Measurements from ENCODE around the gene PLXNA3.
"Not testable (repeated sequence)": the region's sequence is repeated elsewhere in the genome, so short reads cannot be mapped to it uniquely, and the experiment has no call there.

PLXNA3 gene

DNA sequence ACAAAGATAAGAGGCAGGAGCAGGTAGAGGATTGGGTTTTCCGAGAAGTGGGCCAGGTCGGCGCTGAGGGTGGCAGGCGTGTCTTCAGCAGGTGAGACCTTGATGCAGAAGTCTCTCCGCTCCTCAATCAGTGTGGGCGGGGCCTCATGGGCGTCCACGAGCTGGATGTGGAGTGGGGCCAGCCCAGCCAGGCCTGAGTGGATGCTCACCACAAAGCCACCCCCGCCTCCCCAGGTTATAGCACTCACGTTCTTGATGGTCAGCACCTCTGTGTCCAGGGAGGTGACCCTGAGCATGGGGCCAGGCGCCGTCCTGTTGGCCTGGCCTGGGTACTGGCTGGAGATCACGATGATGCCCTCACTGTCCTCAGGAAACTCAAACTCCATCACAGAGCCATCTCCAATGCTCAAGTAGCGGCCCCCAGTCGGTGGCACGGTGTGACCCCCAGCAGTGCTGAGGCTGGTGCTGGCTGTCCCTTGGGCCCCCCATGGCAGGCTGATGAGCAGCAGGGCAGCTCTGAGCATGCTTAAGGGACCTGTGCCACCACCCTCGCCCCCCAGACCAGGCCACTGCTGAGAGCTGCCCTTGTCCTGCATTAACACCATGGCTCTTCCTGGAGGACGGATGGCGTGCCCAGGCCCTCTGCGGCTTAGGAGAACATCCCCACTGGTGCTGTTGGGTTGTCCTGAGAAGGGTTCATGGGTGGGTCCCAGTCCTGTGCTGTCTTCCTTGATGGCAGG, 30.4 kb downstream of the PLXNA3 start:
- Histone ChIP-seq H3K27ac (ENCODE audit: low read depth, low read length) (no peak overlapping the region), H3K4me1 (ENCODE audit: control insufficient read depth, insufficient read depth, low read length) (peaks cover 14% of the 10 kb centered on the region; the same call in 1 of the 2 replicates), H3K9ac (ENCODE audit: low read length) (no peak overlapping the region), H3K36me3 (ENCODE audit: control insufficient read depth, insufficient read depth, low read length) (peaks cover 32% of the 10 kb centered on the region), H3K9me3 (ENCODE audit: control insufficient read depth, insufficient read depth, low read depth, low read length) (peaks cover 19% of the 10 kb centered on the region; the same call in 1 of the 2 replicates), H3K27me3 (ENCODE audit: control insufficient read depth, insufficient read depth, low read length) (no peaks in the 10 kb centered on the region), H3K4me3 (ENCODE audit: low read depth, low read length) (no peak overlapping the region)

GRCh38 chrX:154489182-154489581, 31.1 kb downstream of the PLXNA3 start:
- H3K36me3 ChIP-seq (ENCODE audit: control insufficient read depth, insufficient read depth, low read length) = peaks cover 26% of the 10 kb centered on the region
- peaks cover 15% of the 10 kb centered on the region; the same call in 1 of the 2 replicates for H3K9me3 ChIP-seq (ENCODE audit: control insufficient read depth, insufficient read depth, low read depth, low read length)
- no peak overlapping the region for H3K27ac ChIP-seq (ENCODE audit: low read depth, low read length)
- H3K27me3 ChIP-seq (ENCODE audit: control insufficient read depth, insufficient read depth, low read length) = no peaks in the 10 kb centered on the region
- peak overlapping the region; percentile 73 for H3K4me3 ChIP-seq (ENCODE audit: low read depth, low read length)
- peaks cover 14% of the 10 kb centered on the region; the same call in 1 of the 2 replicates for H3K4me1 ChIP-seq (ENCODE audit: control insufficient read depth, insufficient read depth, low read length)
- no peak overlapping the region for H3K9ac ChIP-seq (ENCODE audit: low read length)

- peak overlapping the region; percentile 69 for H3K9ac ChIP-seq (ENCODE audit: low read length)
- peaks cover 18% of the 10 kb centered on the region for H3K36me3 ChIP-seq (ENCODE audit: control insufficient read depth, insufficient read depth, low read length)
- no peaks in the 10 kb centered on the region for H3K27me3 ChIP-seq (ENCODE audit: control insufficient read depth, insufficient read depth, low read length)
- H3K4me3 ChIP-seq (ENCODE audit: low read depth, low read length) = peak overlapping the region; percentile 73
- H3K27ac ChIP-seq (ENCODE audit: low read depth, low read length) = peak overlapping the region; percentile 6; the same call in 1 of the 2 replicates
- H3K4me1 ChIP-seq (ENCODE audit: control insufficient read depth, insufficient read depth, low read length) = peaks cover 14% of the 10 kb centered on the region; the same call in 1 of the 2 replicates
- H3K9me3 ChIP-seq (ENCODE audit: control insufficient read depth, insufficient read depth, low read depth, low read length) = peaks cover 19% of the 10 kb centered on the region; the same call in 1 of the 2 replicates
Measured at GRCh38 chrX:154490021-154490413, 31.9 kb downstream of the PLXNA3 start.

DNA sequence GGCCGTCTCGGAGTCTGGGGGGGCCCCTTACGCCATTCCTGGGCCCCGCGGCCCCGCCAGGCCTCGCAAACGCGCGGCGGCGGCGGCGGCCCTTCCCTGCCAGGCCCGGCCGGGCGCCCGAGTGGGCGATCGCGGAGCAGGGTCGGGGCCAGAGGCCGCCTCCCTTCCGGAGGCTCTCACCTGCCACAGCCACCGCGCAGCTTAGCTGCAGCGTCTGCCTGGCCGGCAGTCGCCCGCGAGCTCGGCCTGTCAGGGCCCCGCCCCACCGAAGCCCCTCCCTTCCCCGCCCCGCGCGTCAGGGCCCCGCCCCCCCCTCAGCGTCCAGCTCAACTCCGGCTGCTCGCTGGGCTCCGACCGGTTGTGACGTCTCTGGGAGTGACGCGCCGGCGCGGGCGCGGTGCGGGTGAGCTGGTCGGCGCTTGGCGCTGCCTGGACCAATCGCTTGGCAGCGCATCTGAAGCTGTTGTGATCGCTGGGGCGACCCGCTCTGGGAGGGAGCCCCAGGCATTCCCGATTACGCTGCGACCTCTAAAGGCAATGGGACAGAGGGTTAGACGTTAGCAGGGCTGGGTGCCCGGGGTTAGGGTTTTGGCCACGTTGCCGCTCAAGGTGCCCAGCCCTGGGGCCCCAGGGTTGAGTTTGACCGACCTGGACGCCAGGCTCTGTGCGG, 32.5 kb downstream of the PLXNA3 start, which contains the start of gene SLC10A3:
Gene SLC10A3 (minus strand): TSS at position 216 of the 670 bp plus-strand sequence. CDS start 1,689 bp downstream, outside the sequence.
- Histone ChIP-seq H3K27me3 (ENCODE audit: control insufficient read depth, insufficient read depth, low read length) (no peaks in the 10 kb centered on the region), H3K4me1 (ENCODE audit: control insufficient read depth, insufficient read depth, low read length) (peaks cover 13% of the 10 kb centered on the region; the same call in 1 of the 2 replicates), H3K9ac (ENCODE audit: low read length) (peak within 1 kb of the TSS; percentile 69), H3K27ac (ENCODE audit: low read depth, low read length) (peak within 1 kb of the TSS; percentile 6; the same call in 1 of the 2 replicates), H3K9me3 (ENCODE audit: control insufficient read depth, insufficient read depth, low read depth, low read length) (peaks cover 19% of the 10 kb centered on the region; the same call in 1 of the 2 replicates), H3K4me3 (ENCODE audit: low read depth, low read length) (peak within 1 kb of the TSS; percentile 73), H3K36me3 (ENCODE audit: control insufficient read depth, insufficient read depth, low read length) (peaks cover 14% of the 10 kb centered on the region; the same call in 1 of the 2 replicates)

DNA sequence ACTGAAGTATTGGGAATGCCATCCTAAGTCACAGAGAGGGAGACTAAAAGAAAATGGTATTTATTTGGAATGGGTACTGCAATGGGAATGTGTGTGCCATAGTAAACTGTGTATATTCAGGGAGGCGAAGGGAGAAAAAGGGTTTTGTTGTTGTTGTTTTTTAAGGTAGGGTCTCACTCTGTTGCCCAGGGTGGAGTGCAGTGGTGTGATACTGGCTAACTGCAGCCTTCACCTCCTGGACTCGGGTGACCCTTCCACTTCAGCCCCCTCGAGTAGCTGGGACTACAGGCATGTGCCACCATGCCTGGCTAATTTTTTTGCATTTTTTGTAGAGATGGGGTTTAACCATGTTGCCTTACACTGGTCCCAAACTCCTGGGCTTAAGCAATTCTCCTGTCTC, 36.6 kb downstream of the PLXNA3 start:
- H3K27me3 ChIP-seq (ENCODE audit: control insufficient read depth, insufficient read depth, low read length) = no peaks in the 10 kb centered on the region
- no peaks in the 10 kb centered on the region for H3K36me3 ChIP-seq (ENCODE audit: control insufficient read depth, insufficient read depth, low read length)
- peaks cover 3% of the 10 kb centered on the region; the same call in 1 of the 2 replicates for H3K4me1 ChIP-seq (ENCODE audit: control insufficient read depth, insufficient read depth, low read length)
- peaks cover 11% of the 10 kb centered on the region; the same call in 1 of the 2 replicates for H3K9me3 ChIP-seq (ENCODE audit: control insufficient read depth, insufficient read depth, low read depth, low read length)
- H3K27ac ChIP-seq (ENCODE audit: low read depth, low read length) = no peak overlapping the region
- H3K9ac ChIP-seq (ENCODE audit: low read length) = no peak overlapping the region
- H3K4me3 ChIP-seq (ENCODE audit: low read depth, low read length) = no peak overlapping the region

GRCh38 chrX:154495472-154495922, 37.4 kb downstream of the PLXNA3 start:
- no peaks in the 10 kb centered on the region for H3K4me1 ChIP-seq (ENCODE audit: control insufficient read depth, insufficient read depth, low read length)
- no peak overlapping the region for H3K27ac ChIP-seq (ENCODE audit: low read depth, low read length)
- H3K9ac ChIP-seq (ENCODE audit: low read length) = no peak overlapping the region
- no peaks in the 10 kb centered on the region for H3K27me3 ChIP-seq (ENCODE audit: control insufficient read depth, insufficient read depth, low read length)
- H3K36me3 ChIP-seq (ENCODE audit: control insufficient read depth, insufficient read depth, low read length) = no peaks in the 10 kb centered on the region
- H3K9me3 ChIP-seq (ENCODE audit: control insufficient read depth, insufficient read depth, low read depth, low read length) = peaks cover 11% of the 10 kb centered on the region; the same call in 1 of the 2 replicates
- no peak overlapping the region for H3K4me3 ChIP-seq (ENCODE audit: low read depth, low read length)

- H3K9me3 ChIP-seq (ENCODE audit: control insufficient read depth, insufficient read depth, low read depth, low read length) = peaks cover 14% of the 10 kb centered on the region; the same call in 1 of the 2 replicates
- H3K36me3 ChIP-seq (ENCODE audit: control insufficient read depth, insufficient read depth, low read length); H3K4me3 ChIP-seq (ENCODE audit: low read depth, low read length); H3K9ac ChIP-seq (ENCODE audit: low read length); H3K4me1 ChIP-seq (ENCODE audit: control insufficient read depth, insufficient read depth, low read length); H3K27me3 ChIP-seq (ENCODE audit: control insufficient read depth, insufficient read depth, low read length); H3K27ac ChIP-seq (ENCODE audit: low read depth, low read length): not testable (repeated sequence)
Measured at GRCh38 chrX:154496591-154497137, 38.6 kb downstream of the PLXNA3 start.

GRCh38 chrX:154501423-154501822, 43.3 kb downstream of the PLXNA3 start:
- not testable (repeated sequence) for H3K9ac ChIP-seq (ENCODE audit: low read length); H3K27me3 ChIP-seq (ENCODE audit: control insufficient read depth, insufficient read depth, low read length); H3K4me1 ChIP-seq (ENCODE audit: control insufficient read depth, insufficient read depth, low read length); H3K27ac ChIP-seq (ENCODE audit: low read depth, low read length); H3K4me3 ChIP-seq (ENCODE audit: low read depth, low read length)
- Histone ChIP-seq H3K9me3 (ENCODE audit: control insufficient read depth, insufficient read depth, low read depth, low read length) (peaks cover 17% of the 10 kb centered on the region; the same call in 1 of the 2 replicates), H3K36me3 (ENCODE audit: control insufficient read depth, insufficient read depth, low read length) (peaks cover 16% of the 10 kb centered on the region)

DNA sequence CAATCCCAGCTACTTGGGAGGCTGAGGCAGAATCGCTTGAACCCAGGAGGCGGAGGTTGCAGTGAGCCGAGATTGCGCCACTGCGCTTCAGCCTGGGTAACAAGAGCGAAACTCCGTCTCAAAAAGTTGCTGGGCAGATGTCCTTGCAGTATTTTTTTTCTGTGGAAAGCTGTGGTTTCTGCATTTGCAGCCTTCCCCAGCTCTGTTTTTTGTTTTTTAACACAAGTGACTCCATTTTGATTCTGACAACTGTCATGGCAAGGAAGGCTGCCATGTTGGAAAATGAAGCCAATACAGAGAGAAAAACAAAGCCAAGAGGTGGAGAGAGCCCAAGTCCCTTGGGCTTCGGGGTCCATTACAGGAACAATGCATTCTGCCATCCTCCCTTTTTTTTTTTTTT, 44.0 kb downstream of the PLXNA3 start:
- Histone ChIP-seq H3K4me1 (ENCODE audit: control insufficient read depth, insufficient read depth, low read length) (no peaks in the 10 kb centered on the region; the same call in 1 of the 2 replicates), H3K4me3 (ENCODE audit: low read depth, low read length) (no peak overlapping the region), H3K27me3 (ENCODE audit: control insufficient read depth, insufficient read depth, low read length) (no peaks in the 10 kb centered on the region), H3K27ac (ENCODE audit: low read depth, low read length) (no peak overlapping the region), H3K36me3 (ENCODE audit: control insufficient read depth, insufficient read depth, low read length) (peaks cover 22% of the 10 kb centered on the region), H3K9ac (ENCODE audit: low read length) (no peak overlapping the region), H3K9me3 (ENCODE audit: control insufficient read depth, insufficient read depth, low read depth, low read length) (peaks cover 22% of the 10 kb centered on the region; the same call in 1 of the 2 replicates)

DNA sequence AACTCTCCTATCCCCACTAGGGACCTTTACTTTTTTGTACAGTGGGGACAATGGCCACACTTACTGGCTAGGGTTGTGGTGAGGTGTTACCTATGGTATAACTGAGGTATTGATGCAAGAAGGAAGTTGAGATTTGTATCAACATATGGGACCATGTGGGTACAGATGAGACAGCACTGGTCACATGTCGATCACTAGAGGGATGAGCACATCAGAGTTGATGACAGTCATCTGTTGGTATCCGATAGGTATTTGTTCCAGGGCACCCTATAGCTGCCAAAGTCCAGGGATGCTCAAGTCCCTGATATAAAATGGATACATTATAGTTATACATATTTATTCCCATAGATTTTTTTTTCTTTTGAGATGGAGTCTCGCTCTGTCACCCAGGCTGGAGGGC, 44.9 kb downstream of the PLXNA3 start:
- Histone ChIP-seq H3K9me3 (ENCODE audit: control insufficient read depth, insufficient read depth, low read depth, low read length) (peaks cover 24% of the 10 kb centered on the region; the same call in 1 of the 2 replicates), H3K4me3 (ENCODE audit: low read depth, low read length) (no peak overlapping the region), H3K27me3 (ENCODE audit: control insufficient read depth, insufficient read depth, low read length) (no peaks in the 10 kb centered on the region), H3K9ac (ENCODE audit: low read length) (no peak overlapping the region), H3K4me1 (ENCODE audit: control insufficient read depth, insufficient read depth, low read length) (no peaks in the 10 kb centered on the region; the same call in 1 of the 2 replicates), H3K27ac (ENCODE audit: low read depth, low read length) (no peak overlapping the region), H3K36me3 (ENCODE audit: control insufficient read depth, insufficient read depth, low read length) (peaks cover 27% of the 10 kb centered on the region)

Measured in HUES6 (cell line).